ENCODE results near the gene C1orf21.

Gene C1orf21

GRCh38 chr1:184520336-184520735 is 133.5 kb downstream of the C1orf21 start:
- no peak for DNase-seq

- DNase-seq, result no peak
These were observed 137.4 kb downstream of the C1orf21 start for GRCh38 chr1:184524248-184524647.

GRCh38 chr1:184527402-184527801 is 140.6 kb downstream of the C1orf21 start:
- DNase-seq, result no peak

GRCh38 chr1:184530226-184530625 is 143.4 kb downstream of the C1orf21 start:
- DNase-seq, result no peak

- no peak for DNase-seq
These were observed 144.5 kb downstream of the C1orf21 start for GRCh38 chr1:184531296-184531695.

- no peak for DNase-seq
These were observed 145.4 kb downstream of the C1orf21 start for GRCh38 chr1:184532199-184532598.

GRCh38 chr1:184533049-184533448 is 146.2 kb downstream of the C1orf21 start:
- no peak for DNase-seq

GRCh38 chr1:184533915-184534314 is 147.1 kb downstream of the C1orf21 start:
- DNase-seq, result no peak

GRCh38 chr1:184534690-184535089 is 147.9 kb downstream of the C1orf21 start:
- DNase-seq, result no peak

- DNase-seq, result no peak
These were observed 148.6 kb downstream of the C1orf21 start for GRCh38 chr1:184535191-184535970.

GRCh38 chr1:184536246-184536985 is 149.6 kb downstream of the C1orf21 start:
- DNase-seq, result no peak

GRCh38 chr1:184539580-184539979 is 152.8 kb downstream of the C1orf21 start:
- DNase-seq, result no peak

GRCh38 chr1:184541537-184542152 is 154.8 kb downstream of the C1orf21 start:
- DNase-seq, result no peak

GRCh38 chr1:184542291-184542690 is 155.5 kb downstream of the C1orf21 start:
- DNase-seq, result no peak

- DNase-seq, result no peak
These were observed 158.8 kb downstream of the C1orf21 start for GRCh38 chr1:184545601-184546000.

- DNase-seq, result no peak
These were observed 165.6 kb downstream of the C1orf21 start for GRCh38 chr1:184552446-184552845.

- DNase-seq, result no peak
These were observed 167.0 kb downstream of the C1orf21 start for GRCh38 chr1:184553845-184554244.

GRCh38 chr1:184555665-184556641 is 169.1 kb downstream of the C1orf21 start:
- no peak for DNase-seq

- no peak for DNase-seq
These were observed 169.8 kb downstream of the C1orf21 start for GRCh38 chr1:184556665-184557064.

- no peak for DNase-seq
These were observed 170.9 kb downstream of the C1orf21 start for GRCh38 chr1:184557423-184558347.

GRCh38 chr1:184558691-184559090 is 171.9 kb downstream of the C1orf21 start:
- DNase-seq, result no peak
